CD4-positive, alpha-beta T cell treated with Interferon gamma for 1 hour (primary cell): ENCODE data around the gene CKS1B.
"Not testable (repeated sequence)": the region's sequence is repeated elsewhere in the genome, so short reads cannot be mapped to it uniquely, and the experiment has no call there.

Source experiments
- DNase-seq: peaks from one replicate; pipeline ENCODE4 v3.0.0-alpha.2; 2020

The CKS1B gene

DNA sequence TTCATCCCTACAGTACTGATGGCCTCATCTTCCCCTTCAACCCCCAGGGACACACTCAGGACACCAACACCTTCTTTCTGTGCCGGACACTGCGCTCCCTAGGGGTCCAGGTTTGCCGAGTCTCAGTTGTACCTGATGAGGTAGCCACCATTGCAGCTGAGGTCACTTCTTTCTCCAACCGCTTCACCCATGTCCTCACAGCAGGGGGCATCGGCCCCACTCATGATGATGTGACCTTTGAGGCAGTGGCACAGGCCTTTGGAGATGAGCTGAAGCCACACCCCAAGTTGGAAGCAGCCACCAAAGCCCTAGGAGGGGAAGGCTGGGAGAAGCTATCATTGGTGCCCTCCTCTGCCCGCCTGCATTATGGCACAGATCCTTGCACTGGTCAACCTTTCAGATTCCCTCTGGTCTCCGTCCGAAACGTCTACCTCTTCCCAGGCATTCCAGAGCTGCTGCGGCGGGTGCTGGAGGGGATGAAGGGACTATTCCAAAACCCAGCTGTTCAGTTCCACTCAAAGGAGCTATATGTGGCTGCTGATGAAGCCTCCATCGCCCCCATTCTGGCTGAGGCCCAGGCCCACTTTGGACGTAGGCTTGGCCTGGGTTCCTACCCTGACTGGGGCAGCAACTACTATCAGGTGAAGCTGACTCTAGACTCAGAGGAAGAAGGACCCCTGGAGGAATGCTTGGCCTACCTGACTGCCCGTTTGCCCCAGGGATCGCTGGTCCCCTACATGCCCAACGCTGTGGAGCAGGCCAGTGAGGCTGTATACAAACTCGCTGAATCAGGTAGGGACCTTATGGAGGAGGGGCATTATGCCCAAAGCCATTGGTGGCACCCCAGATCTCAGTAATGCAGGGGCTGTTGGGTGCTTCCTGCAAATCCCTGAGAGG lies 13.8 kb downstream of the CKS1B start:
- no peak for DNase-seq

- no peak for DNase-seq
Observed at GRCh38 chr1:154989195-154989860, 14.8 kb downstream of the CKS1B start.

GRCh38 chr1:154990276-154990675 lies 15.8 kb downstream of the CKS1B start:
- DNase-seq = no peak

DNA sequence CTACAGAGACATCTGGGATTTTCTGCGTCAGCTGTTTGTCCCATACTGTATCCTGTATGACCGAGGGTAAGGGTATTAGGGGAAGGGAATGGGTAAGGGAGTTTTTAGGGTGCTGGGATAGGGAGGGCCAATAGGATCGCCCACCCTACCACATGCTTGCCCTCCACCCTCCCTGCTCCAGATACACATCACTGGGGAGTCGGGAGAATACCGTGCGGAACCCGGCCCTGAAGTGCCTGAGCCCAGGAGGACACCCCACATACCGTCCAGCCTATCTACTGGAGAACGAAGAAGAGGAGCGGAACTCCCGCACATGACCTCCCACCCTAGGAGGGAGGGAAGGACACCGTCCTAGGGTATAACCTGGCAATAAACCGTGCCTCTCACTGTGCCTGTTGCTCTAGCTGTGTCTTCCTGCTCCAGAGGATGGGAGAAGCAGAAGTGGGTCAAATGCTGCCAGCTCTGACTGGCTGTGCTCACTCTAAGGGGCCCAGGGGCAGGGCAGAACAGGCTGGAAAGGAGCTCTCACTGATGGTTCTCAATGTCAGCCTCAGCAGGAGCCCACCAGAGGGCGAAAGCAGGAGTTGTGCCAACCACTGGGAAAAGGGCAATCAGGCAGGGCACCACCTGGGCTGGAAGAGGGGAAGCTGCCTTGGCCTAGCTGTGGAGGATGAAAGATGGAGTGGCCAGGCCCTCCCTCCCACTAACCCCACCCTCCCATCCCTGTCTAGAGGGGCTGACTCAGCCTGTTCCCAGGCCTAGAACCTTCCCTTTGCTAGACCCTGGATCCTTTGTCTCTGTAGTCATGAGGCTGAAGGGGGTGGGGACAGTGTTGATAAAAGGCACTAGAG lies 18.5 kb downstream of the CKS1B start:
- DNase-seq = no peak

- DNase-seq = no peak
Observed at GRCh38 chr1:154993572-154994268, 19.2 kb downstream of the CKS1B start, which contains the start of gene LENEP. TSS of gene LENEP (plus strand) at chr1:154993586. CDS start at chr1:154993608, 22 bp downstream.

- DNase-seq = no peak
Observed at GRCh38 chr1:154994269-154994587, 19.7 kb downstream of the CKS1B start.

DNA sequence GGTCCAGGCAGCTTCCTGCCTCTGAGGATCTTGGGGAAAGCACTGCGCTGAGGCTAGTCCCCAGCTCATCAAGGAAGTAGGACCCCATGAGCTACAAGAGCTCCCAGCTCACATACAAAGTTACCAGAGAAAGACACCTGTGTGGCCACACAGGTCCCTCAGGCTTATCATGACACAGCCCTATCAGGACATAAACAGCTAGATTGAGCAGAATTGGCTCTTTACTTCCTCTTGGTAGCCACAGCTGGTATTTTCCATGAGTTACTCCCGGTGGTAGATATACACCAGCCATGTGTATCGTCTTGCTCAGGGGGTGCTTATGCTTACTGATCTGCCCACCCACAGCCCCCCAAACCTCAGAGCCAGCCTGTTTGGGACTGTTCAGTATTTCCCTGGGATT lies 20.1 kb downstream of the CKS1B start:
- DNase-seq = no peak

DNA sequence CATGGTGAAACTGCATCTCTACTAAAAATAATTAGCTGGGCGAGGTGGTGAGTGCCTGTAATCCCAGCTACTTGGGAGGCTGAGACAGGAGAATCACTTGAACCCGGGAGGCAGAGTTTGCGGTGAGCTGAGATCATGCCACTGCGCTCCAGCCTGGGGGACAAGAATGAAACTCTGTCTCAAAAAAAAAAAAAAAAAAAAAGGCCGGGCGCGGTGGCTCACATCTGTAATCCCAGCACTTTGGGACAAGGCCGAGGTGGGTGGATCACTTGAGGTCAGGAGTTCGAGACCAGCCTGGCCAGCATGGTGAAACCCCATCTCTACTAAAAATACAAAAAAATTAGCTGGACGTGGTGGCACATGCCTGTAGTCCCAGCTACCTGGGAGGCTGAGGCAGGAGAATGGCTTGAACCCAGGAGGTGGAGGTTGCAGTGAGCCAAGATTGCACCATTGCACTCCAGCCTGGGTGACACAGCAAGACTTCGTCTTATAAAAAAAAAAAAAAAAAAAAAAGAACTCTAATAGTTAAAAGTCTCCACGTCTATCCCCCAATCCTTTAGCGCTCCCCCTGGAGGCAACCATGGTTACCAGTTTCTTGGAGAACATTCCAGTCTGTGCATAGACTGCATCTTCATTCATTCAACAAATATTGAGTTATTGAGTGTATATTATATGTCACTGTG lies 21.0 kb downstream of the CKS1B start:
- not testable (repeated sequence) for DNase-seq

- no peak for DNase-seq
Observed at GRCh38 chr1:154996966-154997701, 22.7 kb downstream of the CKS1B start.

DNA sequence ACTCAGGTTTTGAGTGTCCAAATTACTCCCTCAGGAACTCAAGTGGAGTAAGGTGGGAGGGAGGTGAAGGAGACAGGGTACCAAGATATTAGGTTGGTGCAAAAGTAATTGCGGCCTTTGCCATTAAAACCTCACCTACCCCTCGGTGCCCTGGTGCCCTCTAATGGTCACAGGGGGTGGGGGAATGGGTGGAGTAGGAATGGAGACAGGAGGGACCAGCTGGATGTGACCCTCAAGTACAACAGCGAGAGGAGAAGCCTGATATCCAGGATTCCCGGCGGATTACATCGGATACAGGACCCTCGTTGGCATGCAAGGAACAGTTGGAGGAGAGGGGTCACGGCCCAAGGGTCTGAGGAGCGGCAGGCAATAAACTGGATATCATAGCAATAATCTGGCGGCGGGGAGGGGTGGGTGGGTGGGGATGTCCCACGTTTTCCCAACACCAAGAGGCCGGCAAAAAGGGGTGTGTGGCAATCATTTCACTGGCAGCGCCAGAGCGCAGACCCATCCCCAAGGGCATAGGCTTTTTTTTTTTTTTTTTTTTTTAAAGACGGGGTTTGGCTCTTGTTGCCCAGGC lies 23.8 kb downstream of the CKS1B start:
- DNase-seq = no peak

DNA sequence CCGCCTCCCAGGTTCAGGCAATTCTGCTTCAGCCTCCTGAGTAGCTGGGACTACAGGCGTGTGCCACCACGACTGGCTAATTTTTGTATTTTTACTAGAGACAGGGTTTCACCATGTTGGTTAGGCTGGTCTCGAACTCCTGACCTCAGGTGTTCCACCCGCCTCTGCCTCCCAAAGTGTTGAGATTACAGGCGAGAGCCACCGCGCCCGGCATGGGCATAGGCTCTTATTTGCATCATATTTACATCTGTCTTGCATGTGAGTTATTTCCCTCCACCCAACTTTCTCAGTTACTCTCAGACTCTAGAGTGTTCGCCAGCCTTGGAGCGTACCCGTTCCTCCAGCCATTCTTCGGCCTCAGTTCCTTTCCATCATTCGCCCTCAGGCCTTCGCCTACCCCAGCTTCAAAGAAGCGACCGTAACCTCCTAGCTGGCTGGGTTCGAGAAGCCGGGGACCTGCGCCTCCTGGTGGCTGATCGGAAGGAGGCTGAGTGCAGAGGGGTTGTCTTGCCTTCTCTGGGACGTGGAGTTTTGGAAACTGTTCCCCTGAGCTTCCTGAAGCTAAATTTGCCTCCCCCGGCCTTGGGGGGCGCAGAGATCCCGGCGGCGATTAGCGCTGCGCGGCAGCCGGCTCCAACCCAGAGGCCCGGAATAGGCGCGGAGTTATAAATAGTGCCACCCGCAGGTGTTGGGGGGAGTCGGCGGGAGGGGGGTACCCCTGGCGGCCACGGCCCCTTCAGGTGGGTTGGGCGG lies 24.5 kb downstream of the CKS1B start:
- peak; percentile 72 for DNase-seq

DNA sequence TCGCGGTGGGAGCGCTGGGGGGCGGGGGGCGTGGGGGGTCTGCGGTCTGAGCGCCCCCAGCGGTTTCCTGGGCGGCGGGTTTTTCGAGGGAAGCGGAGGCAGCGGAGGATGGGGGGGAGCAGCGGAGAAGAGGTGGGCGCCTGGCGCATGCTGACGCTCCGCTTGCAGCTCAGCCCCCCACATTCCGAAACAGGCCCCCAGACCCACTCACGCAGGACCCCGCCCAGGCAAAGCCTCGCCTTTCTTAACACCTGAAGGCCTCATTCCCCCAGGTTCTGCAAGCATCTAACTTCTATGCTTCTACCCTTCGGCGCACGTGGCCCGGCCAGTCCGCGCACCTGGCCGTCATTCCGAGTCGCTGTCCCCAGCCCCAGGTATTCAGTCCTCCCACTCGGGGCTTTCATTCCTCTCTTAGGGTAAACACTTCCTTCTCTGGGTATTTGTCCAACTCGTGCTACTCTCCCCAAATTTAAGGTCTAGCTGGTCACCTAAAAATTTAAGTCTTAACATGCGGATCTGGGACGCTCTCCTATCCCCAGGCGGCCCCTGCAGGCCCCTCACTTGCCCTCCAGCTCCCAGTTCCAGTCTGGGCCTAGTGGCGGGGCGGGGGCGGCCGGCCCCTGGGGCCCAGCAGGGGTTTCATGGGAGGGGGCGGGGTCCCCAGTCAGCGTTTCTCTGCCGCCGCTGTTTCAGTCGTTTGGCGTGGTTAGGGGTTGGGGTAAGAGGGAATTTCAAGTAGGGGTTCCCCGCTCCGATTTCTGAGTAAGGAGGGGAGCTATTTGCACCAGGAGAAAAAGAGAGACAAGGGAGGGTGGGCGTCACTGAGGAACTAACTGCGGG lies 25.3 kb downstream of the CKS1B start:
- no peak for DNase-seq

DNA sequence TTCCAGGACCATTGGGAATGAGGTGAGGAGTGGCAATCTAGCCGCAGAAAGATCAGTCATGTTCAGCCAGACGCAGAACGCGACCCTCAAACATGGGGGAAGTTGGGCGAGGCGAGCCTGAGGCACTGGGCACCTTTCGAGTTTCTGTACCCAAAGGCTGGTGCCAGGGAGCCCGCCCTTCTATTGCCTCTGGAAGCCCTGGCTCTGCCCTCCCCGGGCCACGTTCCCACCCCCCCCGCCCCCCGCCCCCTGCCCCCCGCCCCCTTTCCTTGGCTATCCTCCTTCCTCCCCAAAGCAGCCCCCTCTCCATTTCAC lies 25.9 kb downstream of the CKS1B start:
- no peak for DNase-seq

GRCh38 chr1:155000726-155001424 lies 26.4 kb downstream of the CKS1B start:
- DNase-seq = peak; percentile 76

GRCh38 chr1:155001425-155001674 lies 26.9 kb downstream of the CKS1B start:
- no peak for DNase-seq

DNA sequence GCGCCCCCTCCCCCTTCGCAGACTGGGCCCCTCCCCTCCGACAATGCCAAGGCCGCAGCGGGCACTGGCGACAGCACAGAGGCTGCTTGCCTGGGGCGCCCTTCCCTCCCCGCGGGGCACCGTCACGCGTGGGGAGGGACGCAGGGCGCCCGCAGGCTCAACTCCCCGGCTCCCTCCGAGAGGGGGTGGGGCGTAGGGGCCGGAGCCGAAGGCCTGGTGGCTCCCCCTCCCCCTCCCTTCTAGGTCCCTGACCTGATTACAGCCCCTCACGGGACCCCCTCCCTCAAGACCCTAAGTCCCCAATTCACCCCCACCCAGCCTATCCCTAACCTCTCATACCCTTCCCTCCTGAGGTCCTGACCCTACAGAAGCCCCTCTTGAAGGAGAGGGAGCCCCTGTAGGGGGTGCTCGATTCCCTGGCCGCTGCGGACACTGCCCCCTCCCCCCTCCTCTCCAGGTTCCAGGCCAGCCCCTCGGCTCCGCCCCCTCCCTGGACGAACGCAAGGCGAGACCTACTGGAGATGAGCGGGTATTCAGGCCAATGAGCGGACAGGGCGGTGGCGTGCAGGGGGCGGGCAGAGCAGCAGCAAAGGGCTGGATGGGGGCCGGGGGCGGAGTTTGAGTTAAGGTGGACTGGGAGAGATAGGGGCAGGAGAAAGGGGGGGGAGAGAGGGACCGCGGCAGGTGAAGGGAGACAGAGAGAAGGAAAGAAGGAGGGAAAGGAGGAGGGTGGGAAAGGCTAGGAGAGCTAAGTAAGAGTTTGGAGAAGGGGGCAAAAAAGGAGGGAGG lies 27.4 kb downstream of the CKS1B start:
- peak; percentile 97 for DNase-seq

- DNase-seq = no peak
Observed at GRCh38 chr1:155002464-155003226, 28.2 kb downstream of the CKS1B start, which contains the start of gene ZBTB7B. TSS of gene ZBTB7B (plus strand) at chr1:155002802. CDS start at chr1:155014661, 11,859 bp downstream.
